Activated CD8-positive, alpha-beta memory T cell treated with anti-CD3 and anti-CD28 coated beads, Interleukin-2, amount 10 ng/mL, durations not matched to agents 7 days and 5 days (primary cell): ENCODE results near the gene SNX18. TPM values are rescaled to one million over a fixed set of nuclear protein-coding genes. Genes with fewer than 3 reads are reported as not detected.

Experiments
- ATAC-seq: fragments of 150-1000 bp; cut with Tn5 transposase; one replicate; pipeline ENCODE4 v1.10.0; 2021; ENCODE audit warnings: moderate library complexity
- CTCF ChIA-PET: fragments of 350-600 bp; sonication (Branson Sonifier 250); formaldehyde crosslinking; loops from one replicate; lab custom pipeline; 2021; ENCODE audit warnings: antibody characterized with exemption; lab: Charles Lee
- DNase-seq: peaks from one replicate; pipeline ENCODE4 v3.0.0-alpha.2; 2020
- H3K27ac Mint-ChIP-seq: one replicate; pipeline ENCODE4 v1.8.0; 2021; ENCODE audit warnings: mild to moderate bottlenecking, mixed read lengths
- H3K27me3 Mint-ChIP-seq: one replicate; pipeline ENCODE4 v1.8.0; 2021; ENCODE audit warnings: mixed read lengths
- H3K36me3 Mint-ChIP-seq: one replicate; pipeline ENCODE4 v1.8.0; 2021; ENCODE audit warnings: mild to moderate bottlenecking, mixed read lengths
- H3K4me1 Mint-ChIP-seq: one replicate; pipeline ENCODE4 v1.8.0; 2021; ENCODE audit warnings: mixed read lengths
- H3K4me3 Mint-ChIP-seq: one replicate; pipeline ENCODE4 v1.8.0; 2021; ENCODE audit warnings: mild to moderate bottlenecking, moderate library complexity, mixed read lengths
- H3K9me3 Mint-ChIP-seq: one replicate; pipeline ENCODE4 v1.8.0; 2022; ENCODE audit warnings: low read depth, mixed read lengths
- total RNA-seq, 2 experiments: library from RNA; stranded (reverse); gene quantifications; one replicate each; pipeline ENCODE4 v1.2.3, GENCODE V29; 2021

SNX18 gene
- total RNA-seq, 2 experiments from 2014 or later: 35.2 to 45.3 TPM

DNA sequence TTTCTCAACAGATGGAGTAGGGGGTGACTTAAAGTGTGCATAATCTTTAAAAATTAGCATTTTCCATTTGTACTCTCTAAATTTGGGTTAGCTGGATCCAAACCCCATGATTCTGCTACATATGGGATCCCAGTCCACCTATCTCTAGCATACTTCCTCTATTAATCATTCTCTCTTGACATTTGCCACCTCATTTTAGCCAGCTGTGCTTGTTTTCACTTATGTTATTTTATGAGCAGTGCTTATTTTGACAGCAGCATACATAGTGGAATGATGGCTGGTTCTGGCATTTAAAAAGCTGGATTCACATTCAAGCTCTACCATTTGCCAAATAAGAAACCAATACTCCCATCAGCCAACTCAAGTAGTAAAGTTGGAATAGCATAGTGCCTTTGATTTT, 22.5 kb upstream of the SNX18 start:
- Mint-ChIP-seq H3K4me3 (no peak overlapping the region), H3K36me3 (no peaks in the 10 kb centered on the region), H3K9me3 (no peaks in the 10 kb centered on the region), H3K4me1 (no peaks in the 10 kb centered on the region), H3K27ac (no peak overlapping the region), H3K27me3 (peaks cover 25% of the 10 kb centered on the region)
- CTCF ChIA-PET: interaction anchor here (1.1 kb wide), 1 partner anchor 8 kb away, joined by 3 read pairs; no protein-coding TSS in a partner anchor
- no peak for DNase-seq
- ATAC-seq: no peak

DNA sequence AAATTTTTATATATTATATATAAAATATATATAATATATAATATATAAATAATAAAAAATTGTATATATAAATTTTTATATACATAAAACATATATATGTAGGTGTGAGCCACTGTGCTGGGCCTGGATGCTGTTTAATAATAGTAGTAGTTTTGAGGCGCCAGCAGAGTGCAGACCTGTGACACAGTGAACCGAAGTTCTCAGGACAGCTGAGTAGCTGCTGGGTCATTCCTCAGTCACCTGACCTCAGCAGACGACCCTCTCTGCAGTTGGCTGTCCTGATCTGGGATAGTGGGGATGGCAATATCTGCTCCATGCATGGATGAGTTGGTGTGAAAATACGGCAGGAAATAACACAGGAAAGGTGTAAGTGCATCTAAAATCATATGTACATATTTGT, 3.3 kb upstream of the SNX18 start:
- peaks cover 24% of the 10 kb centered on the region for H3K27me3 Mint-ChIP-seq
- ATAC-seq: no peak
- no peak overlapping the region for H3K4me3 Mint-ChIP-seq
- no peak for DNase-seq
- H3K9me3 Mint-ChIP-seq: no peaks in the 10 kb centered on the region
- no peak overlapping the region for H3K27ac Mint-ChIP-seq
- H3K36me3 Mint-ChIP-seq: peaks cover 9% of the 10 kb centered on the region
- H3K4me1 Mint-ChIP-seq: peaks cover 12% of the 10 kb centered on the region
- CTCF ChIA-PET: interaction anchor here (1.0 kb wide), 1 partner anchor 353 kb away, joined by 6 read pairs; no protein-coding TSS in a partner anchor

DNA sequence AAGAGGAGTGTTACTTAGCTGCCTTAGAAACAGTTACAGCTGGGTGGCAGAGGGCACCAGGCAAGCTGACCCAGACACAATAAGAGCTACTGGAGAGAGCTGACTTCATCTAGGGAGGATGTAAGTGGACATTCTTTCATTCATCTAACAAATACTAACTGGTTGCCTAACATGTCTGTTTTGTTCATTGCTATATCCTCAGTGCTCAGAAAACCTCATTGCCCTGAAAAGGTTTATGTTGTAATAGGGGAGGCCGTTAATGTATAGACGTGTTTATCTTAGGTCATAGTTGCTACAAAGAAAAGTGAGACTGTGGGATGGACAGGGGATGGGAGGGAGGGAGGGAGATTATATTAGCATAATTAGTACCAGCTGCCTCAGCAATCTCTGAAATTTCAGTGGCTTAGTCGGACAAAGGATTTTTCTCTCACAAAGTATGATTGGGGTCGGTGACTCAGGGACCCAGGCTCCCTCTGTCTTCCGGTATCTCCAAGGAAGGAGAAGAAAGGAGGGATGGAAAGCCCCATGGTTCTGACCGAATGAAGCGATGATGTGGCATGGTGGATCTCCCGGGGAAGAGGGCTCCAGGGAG, 2.6 kb upstream of the SNX18 start:
- no peak overlapping the region for H3K4me3 Mint-ChIP-seq
- CTCF ChIA-PET: interaction anchor here (1.0 kb wide), 1 partner anchor 352 kb away, joined by 6 read pairs; no protein-coding TSS in a partner anchor
- no peaks in the 10 kb centered on the region for H3K9me3 Mint-ChIP-seq
- peaks cover 18% of the 10 kb centered on the region for H3K27me3 Mint-ChIP-seq
- H3K4me1 Mint-ChIP-seq: peaks cover 18% of the 10 kb centered on the region
- ATAC-seq: no peak
- H3K27ac Mint-ChIP-seq: no peak overlapping the region
- DNase-seq: no peak
- H3K36me3 Mint-ChIP-seq: peaks cover 15% of the 10 kb centered on the region

DNA sequence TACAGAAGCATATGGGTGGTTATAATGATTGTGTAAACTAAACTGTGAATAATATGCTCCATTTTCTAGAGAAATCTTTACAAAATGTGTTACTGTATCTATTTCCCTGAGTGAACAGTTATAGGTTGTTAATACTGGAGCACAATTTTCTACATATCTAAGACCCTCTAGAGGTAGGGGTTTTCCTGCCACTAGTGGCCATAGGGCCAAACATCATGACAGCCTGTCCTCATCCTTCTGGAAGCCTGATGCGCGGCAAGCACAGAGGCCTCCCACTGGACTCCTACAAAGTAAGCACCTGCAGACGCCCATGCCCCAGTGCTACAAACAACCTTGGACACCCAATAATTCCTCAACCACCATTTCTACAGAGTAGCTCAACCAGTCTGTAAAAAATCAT, 1.9 kb upstream of the SNX18 start:
- Mint-ChIP-seq H3K4me1 (peaks cover 20% of the 10 kb centered on the region), H3K27me3 (peaks cover 18% of the 10 kb centered on the region), H3K27ac (no peak overlapping the region), H3K9me3 (no peaks in the 10 kb centered on the region), H3K36me3 (peaks cover 21% of the 10 kb centered on the region), H3K4me3 (no peak overlapping the region)
- CTCF ChIA-PET: interaction anchor here (0.8 to 5.3 kb wide), 6 partner anchors 9 to 356 kb away, joined by 3 to 131 read pairs (median 15); no protein-coding TSS in a partner anchor
- DNase-seq: no peak
- no peak for ATAC-seq

DNA sequence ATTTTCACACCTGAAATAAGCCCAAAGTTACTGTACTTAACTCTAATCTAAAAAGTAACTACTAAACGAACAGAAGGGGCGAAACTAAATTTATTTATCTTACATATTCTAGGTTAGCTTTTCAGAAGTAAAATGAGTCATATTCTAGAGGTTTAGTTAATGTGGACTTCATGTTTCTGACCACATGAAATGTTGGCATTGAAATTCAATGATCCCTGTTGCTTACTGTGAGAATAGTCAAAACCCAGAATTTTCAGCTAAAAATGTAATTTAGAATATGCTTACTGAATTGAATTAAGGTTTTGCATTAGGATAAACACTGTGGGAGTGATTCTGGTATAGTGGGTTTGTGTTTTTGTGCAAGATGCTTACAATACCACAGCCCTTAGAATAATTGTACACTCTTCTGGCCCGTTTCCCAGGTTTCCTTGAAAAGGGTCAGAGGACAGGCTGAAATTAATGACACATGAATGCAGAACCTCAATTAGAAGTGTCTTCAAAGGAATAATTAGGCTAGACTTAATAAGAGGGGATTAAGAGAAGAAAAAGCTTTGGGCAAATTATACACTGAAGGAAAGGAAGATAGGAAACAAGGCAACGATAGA, 1.4 kb upstream of the SNX18 start:
- peaks cover 18% of the 10 kb centered on the region for H3K27me3 Mint-ChIP-seq
- peaks cover 24% of the 10 kb centered on the region for H3K4me1 Mint-ChIP-seq
- H3K9me3 Mint-ChIP-seq: no peaks in the 10 kb centered on the region
- CTCF ChIA-PET: interaction anchor here (0.8 to 5.3 kb wide), 22 partner anchors 9 to 644 kb away, joined by 3 to 131 read pairs (median 8); partner anchors contain the start of gene GPX8
- H3K4me3 Mint-ChIP-seq: no peak overlapping the region
- H3K36me3 Mint-ChIP-seq: peaks cover 25% of the 10 kb centered on the region
- DNase-seq: no peak
- ATAC-seq: no peak
- H3K27ac Mint-ChIP-seq: no peak overlapping the region

DNA sequence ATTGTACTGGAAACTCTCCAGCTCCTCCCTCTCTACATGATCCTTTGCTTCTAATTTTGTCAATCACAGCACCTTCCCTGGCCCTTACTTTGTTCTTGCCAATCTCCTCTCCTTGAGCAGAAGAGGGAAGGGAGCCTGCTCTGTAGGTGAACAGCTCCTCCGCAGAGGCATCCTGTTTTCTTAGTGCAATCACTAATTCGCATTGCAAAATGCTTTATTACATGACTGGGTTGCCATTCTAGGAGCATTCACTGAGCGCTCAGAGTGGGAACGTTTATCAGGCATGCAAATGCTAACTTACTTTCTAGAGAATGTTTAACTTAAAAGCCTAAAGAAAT, 416 bp upstream of the SNX18 start:
- ATAC-seq: peak; percentile 4
- Mint-ChIP-seq H3K27me3 (peaks cover 16% of the 10 kb centered on the region), H3K4me3 (peak overlapping the region; percentile 87), H3K4me1 (peaks cover 33% of the 10 kb centered on the region), H3K27ac (no peak overlapping the region), H3K36me3 (peaks cover 29% of the 10 kb centered on the region), H3K9me3 (no peaks in the 10 kb centered on the region)
- CTCF ChIA-PET: interaction anchor here (0.7 to 5.3 kb wide), 48 partner anchors 9 to 684 kb away, joined by 3 to 131 read pairs (median 5); partner anchors contain the start of gene GPX8
- no peak for DNase-seq

DNA sequence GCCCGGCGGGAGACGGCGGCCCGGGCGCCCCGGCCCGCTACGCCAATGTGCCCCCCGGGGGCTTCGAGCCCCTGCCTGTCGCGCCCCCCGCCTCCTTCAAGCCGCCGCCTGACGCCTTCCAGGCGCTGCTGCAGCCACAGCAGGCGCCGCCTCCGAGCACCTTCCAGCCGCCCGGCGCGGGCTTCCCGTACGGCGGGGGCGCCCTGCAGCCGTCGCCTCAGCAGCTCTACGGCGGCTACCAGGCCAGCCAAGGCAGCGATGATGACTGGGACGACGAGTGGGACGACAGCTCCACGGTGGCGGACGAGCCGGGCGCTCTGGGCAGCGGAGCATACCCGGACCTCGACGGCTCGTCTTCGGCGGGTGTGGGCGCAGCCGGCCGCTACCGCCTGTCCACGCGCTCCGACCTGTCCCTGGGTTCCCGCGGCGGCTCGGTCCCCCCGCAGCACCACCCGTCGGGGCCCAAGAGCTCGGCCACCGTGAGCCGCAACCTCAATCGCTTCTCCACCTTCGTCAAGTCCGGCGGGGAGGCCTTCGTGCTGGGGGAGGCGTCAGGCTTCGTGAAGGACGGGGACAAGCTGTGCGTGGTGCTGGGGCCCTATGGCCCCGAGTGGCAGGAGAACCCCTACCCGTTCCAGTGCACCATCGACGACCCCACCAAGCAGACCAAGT, 723 bp downstream of the SNX18 start:
- peak; percentile 72 for ATAC-seq
- no peaks in the 10 kb centered on the region for H3K9me3 Mint-ChIP-seq

DNA sequence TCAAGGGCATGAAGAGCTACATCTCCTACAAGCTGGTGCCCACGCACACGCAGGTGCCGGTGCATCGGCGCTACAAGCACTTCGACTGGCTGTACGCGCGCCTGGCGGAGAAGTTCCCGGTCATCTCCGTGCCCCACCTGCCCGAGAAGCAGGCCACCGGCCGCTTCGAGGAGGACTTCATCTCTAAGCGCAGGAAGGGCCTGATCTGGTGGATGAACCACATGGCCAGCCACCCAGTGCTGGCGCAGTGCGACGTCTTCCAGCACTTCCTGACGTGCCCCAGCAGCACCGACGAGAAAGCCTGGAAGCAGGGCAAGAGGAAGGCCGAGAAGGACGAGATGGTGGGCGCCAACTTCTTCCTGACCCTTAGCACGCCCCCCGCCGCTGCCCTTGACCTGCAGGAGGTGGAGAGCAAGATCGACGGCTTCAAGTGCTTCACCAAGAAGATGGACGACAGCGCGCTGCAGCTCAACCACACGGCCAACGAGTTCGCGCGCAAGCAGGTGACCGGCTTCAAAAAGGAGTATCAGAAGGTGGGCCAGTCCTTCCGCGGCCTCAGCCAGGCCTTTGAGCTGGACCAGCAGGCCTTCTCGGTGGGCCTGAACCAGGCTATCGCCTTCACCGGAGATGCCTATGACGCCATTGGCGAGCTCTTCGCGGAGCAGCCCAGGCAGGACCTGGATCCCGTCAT, 1.4 kb downstream of the SNX18 start:
- Mint-ChIP-seq H3K9me3 (no peaks in the 10 kb centered on the region), H3K27ac (peak overlapping the region; percentile 65), H3K4me3 (peak overlapping the region; percentile 87), H3K27me3 (peaks cover 14% of the 10 kb centered on the region), H3K36me3 (peaks cover 45% of the 10 kb centered on the region), H3K4me1 (peaks cover 46% of the 10 kb centered on the region)
- CTCF ChIA-PET: interaction anchor here (0.5 to 5.3 kb wide), 22 partner anchors 11 to 383 kb away, joined by 3 to 131 read pairs (median 5); no protein-coding TSS in a partner anchor
- no peak for ATAC-seq
- DNase-seq: no peak

More for the DNA sequence above, 723 bp downstream of the SNX18 start:
- DNase-seq: peak; percentile 72
- Mint-ChIP-seq H3K36me3 (peaks cover 39% of the 10 kb centered on the region), H3K27ac (no peak overlapping the region), H3K4me1 (peaks cover 43% of the 10 kb centered on the region), H3K4me3 (peak overlapping the region; percentile 87), H3K27me3 (peaks cover 14% of the 10 kb centered on the region)
- CTCF ChIA-PET: interaction anchor here (0.5 to 5.3 kb wide), 49 partner anchors 10 to 683 kb away, joined by 3 to 131 read pairs (median 5); partner anchors contain the start of gene GPX8

DNA sequence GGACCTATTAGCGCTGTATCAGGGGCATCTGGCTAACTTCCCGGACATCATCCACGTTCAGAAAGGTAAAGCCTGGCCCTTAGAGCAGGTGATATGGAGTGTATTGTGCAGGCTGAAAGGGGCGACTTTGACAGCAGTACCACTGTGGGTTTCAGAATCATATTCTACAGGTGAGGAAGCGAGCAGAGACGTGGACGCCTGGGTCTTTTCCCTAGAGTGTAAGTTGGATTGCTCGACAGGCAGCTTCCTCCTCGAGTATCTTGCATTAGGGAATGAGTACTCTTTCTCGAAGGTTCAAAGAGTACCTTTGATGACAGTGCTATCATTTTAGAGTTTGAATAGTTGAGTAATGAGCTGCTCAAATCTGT, 1.9 kb downstream of the SNX18 start:
- DNase-seq: no peak
- CTCF ChIA-PET: interaction anchor here (0.5 to 5.3 kb wide), 9 partner anchors 91 to 346 kb away, joined by 3 to 131 read pairs (median 16); no protein-coding TSS in a partner anchor
- Mint-ChIP-seq H3K4me3 (peak overlapping the region; percentile 87), H3K27me3 (peaks cover 12% of the 10 kb centered on the region), H3K36me3 (peaks cover 48% of the 10 kb centered on the region), H3K27ac (peak overlapping the region; percentile 65), H3K4me1 (peaks cover 50% of the 10 kb centered on the region), H3K9me3 (no peaks in the 10 kb centered on the region)
- ATAC-seq: no peak

DNA sequence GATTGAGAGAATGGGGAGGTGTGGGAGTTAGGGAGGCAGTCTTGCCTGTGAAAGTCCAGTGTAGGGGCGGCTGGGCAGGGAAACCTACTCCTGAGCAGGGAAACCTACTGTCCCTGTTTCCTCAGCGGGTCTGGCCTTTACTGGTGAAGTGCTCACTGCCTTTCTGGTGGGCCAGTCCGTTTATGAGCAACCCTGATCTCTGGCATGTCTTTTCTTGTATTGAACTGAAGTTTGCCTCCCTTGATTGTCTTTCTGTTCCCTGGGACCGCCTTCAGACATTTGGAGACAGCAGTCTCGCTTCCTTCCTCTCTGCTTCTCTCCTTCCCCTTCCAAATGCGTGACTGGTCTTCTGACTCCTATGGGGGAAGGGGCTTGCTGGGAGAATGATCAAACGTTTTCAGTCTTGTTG, 2.9 kb downstream of the SNX18 start:
- ATAC-seq (no peak), DNase-seq (no peak)
- peaks cover 7% of the 10 kb centered on the region for H3K27me3 Mint-ChIP-seq
- peak overlapping the region; percentile 52 for H3K27ac Mint-ChIP-seq
- H3K4me1 Mint-ChIP-seq: peaks cover 54% of the 10 kb centered on the region
- H3K36me3 Mint-ChIP-seq: peaks cover 50% of the 10 kb centered on the region
- CTCF ChIA-PET: interaction anchor here (5.3 kb wide), 1 partner anchor 325 kb away, joined by 131 read pairs; no protein-coding TSS in a partner anchor
- peak overlapping the region; percentile 87 for H3K4me3 Mint-ChIP-seq
- no peaks in the 10 kb centered on the region for H3K9me3 Mint-ChIP-seq

DNA sequence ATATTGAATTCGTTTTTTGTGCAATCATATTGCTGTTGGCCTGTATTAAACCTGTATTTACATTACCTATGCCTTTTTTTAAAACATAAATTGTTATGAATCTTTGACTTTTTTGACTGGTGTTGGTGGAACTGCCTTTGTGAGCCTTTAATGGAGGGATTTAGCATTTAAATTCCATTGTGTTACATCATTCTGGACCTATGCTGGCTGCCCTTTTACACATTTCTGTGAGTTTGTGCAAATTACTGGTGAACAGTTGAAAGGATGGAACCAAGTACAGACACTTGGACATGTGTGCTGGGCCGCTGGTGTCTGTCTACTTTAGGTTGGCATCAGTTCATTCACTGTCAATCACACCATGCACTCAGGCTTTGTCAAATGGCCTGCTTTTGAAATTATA, 3.4 kb downstream of the SNX18 start:
- DNase-seq (no peak), ATAC-seq (no peak)
- Mint-ChIP-seq H3K36me3 (peaks cover 51% of the 10 kb centered on the region), H3K4me3 (peak overlapping the region; percentile 87), H3K4me1 (peaks cover 55% of the 10 kb centered on the region), H3K9me3 (no peaks in the 10 kb centered on the region), H3K27me3 (peaks cover 7% of the 10 kb centered on the region), H3K27ac (no peak overlapping the region)
- CTCF ChIA-PET: interaction anchor here (1.7 kb wide), 1 partner anchor 325 kb away, joined by 12 read pairs; no protein-coding TSS in a partner anchor

DNA sequence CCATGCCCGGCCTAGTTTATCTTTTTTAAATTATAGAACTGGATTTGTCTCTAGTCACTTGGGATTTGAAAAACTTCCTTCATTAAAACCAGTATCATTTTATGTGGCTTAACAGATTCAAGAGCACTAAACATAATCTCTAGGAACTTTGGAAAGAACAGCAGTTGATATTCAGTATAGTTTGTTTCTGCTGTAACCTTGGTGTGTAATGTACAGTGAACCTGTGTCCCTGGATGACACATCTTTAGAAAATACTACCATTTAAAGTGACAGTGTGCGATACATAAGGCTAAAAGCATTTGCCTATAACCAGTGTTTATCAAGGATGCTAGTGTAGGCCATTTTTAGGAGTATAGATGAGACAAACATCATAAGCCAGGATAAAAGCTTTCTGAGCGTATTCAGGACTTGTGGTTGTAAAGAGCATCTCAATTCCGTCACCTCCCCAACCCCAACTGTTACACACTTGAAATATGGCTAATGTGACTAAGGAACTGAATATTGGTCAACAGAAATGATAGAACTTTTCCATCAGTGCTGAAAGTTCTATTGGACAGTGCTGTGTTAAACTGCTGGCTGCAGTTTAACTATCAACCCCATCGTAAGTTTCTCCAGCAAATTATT, 4.4 kb downstream of the SNX18 start:
- CTCF ChIA-PET: interaction anchor here (1.2 to 1.7 kb wide), 2 partner anchors 324 to 343 kb away, joined by 3 to 12 read pairs; no protein-coding TSS in a partner anchor
- Mint-ChIP-seq H3K4me1 (peaks cover 51% of the 10 kb centered on the region), H3K36me3 (peaks cover 51% of the 10 kb centered on the region), H3K9me3 (no peaks in the 10 kb centered on the region), H3K4me3 (peak overlapping the region; percentile 55), H3K27ac (peak overlapping the region; percentile 13), H3K27me3 (no peaks in the 10 kb centered on the region)
- DNase-seq: no peak
- no peak for ATAC-seq
